NCI-H2029 treated with DMSO at 0.1 percent for 48 hours (cell line): Measurements from ENCODE around the gene EED.

Experiments used
- DNase-seq: peaks from one replicate; lab custom pipeline; 2025; lab: John Stamatoyannopoulos, UW

Gene EED

GRCh38 chr11:86244522-86245368 is at the start of gene EED:
EED (plus strand) TSS chr11:86244753; CDS start chr11:86245230, 477 bp downstream.
- DNase-seq = peak; percentile 93

- no peak for DNase-seq
Measured at GRCh38 chr11:86194998-86195397, 49.6 kb upstream of the EED start.

- DNase-seq = no peak
Measured at GRCh38 chr11:86196085-86196696, 48.4 kb upstream of the EED start.

GRCh38 chr11:86196913-86197312 is 47.6 kb upstream of the EED start:
- no peak for DNase-seq

- no peak for DNase-seq
Measured at GRCh38 chr11:86197448-86197847, 47.1 kb upstream of the EED start.

- DNase-seq = no peak
Measured at GRCh38 chr11:86198139-86198538, 46.4 kb upstream of the EED start.

GRCh38 chr11:86199354-86199753 is 45.2 kb upstream of the EED start:
- DNase-seq = no peak

- no peak for DNase-seq
Measured at GRCh38 chr11:86201371-86201884, 43.1 kb upstream of the EED start.

GRCh38 chr11:86202013-86202336 is 42.6 kb upstream of the EED start:
- DNase-seq = no peak

GRCh38 chr11:86204356-86204755 is 40.2 kb upstream of the EED start:
- DNase-seq = no peak

GRCh38 chr11:86205421-86206336 is 38.9 kb upstream of the EED start:
- no peak for DNase-seq

GRCh38 chr11:86206337-86206695 is 38.2 kb upstream of the EED start:
- no peak for DNase-seq

- DNase-seq = no peak
Measured at GRCh38 chr11:86207413-86207812, 37.1 kb upstream of the EED start.

GRCh38 chr11:86208572-86208971 is 36.0 kb upstream of the EED start:
- no peak for DNase-seq

GRCh38 chr11:86209806-86210657 is 34.5 kb upstream of the EED start:
- DNase-seq = no peak

- no peak for DNase-seq
Measured at GRCh38 chr11:86210898-86211297, 33.7 kb upstream of the EED start.

GRCh38 chr11:86211619-86212018 is 32.9 kb upstream of the EED start:
- no peak for DNase-seq

GRCh38 chr11:86212019-86212611 is 32.4 kb upstream of the EED start:
- no peak for DNase-seq

GRCh38 chr11:86214710-86215109 is 29.8 kb upstream of the EED start:
- no peak for DNase-seq

GRCh38 chr11:86218125-86219084 is 26.1 kb upstream of the EED start:
- peak; percentile 37 for DNase-seq
